Uterus (tissue), 2 donors: Measurements from ENCODE around the gene RPL29.

Source experiments
- POLR2A ChIP-seq, 2 donors: fragments of 450-650 bp; IDR thresholded peaks; one replicate each; pipeline ENCODE4 v1.6.1; 2016; ENCODE audit warnings: antibody characterized with exemption in 2 of 2, mild to moderate bottlenecking in 1 of 2, moderate library complexity in 1 of 2
- TF ChIP-seq, protein P1 (sequence below), 4 experiments: fragments of 200-600 bp in 2 of 4; fragments of 450-650 bp in 2 of 4; sonication (generic) in 2 of 4; IDR thresholded peaks; one replicate each; pipeline ENCODE4 v1.5.1; 2016 to 2019; ENCODE audit warnings: antibody characterized with exemption in 4 of 4, mild to moderate bottlenecking in 2 of 4, moderate library complexity in 1 of 4

DNA sequence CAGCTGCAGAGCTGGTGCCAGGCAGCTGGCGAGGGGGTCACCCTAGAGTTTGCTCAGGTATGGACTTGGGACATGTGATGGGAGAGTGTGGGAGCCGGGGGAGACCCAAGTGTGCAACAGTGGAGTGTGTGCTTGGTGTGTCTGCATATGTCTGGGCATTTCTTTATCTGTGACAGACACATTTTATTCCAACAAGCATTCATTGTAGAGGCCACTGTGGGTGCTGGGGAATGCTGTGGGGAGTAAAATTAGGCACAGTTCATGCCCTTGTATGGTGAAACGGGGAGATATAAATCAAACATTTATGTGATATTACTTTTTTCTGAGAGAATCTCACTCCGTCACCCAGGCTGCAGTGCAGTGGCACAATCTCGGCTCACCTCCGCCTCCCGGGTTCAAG is 8.1 kb downstream of the RPL29 start:
- TF ChIP-seq, protein P1, sequence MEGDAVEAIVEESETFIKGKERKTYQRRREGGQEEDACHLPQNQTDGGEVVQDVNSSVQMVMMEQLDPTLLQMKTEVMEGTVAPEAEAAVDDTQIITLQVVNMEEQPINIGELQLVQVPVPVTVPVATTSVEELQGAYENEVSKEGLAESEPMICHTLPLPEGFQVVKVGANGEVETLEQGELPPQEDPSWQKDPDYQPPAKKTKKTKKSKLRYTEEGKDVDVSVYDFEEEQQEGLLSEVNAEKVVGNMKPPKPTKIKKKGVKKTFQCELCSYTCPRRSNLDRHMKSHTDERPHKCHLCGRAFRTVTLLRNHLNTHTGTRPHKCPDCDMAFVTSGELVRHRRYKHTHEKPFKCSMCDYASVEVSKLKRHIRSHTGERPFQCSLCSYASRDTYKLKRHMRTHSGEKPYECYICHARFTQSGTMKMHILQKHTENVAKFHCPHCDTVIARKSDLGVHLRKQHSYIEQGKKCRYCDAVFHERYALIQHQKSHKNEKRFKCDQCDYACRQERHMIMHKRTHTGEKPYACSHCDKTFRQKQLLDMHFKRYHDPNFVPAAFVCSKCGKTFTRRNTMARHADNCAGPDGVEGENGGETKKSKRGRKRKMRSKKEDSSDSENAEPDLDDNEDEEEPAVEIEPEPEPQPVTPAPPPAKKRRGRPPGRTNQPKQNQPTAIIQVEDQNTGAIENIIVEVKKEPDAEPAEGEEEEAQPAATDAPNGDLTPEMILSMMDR (IDR thresholded peaks at IDR 0.05): no peak
- TF ChIP-seq POLR2A (IDR thresholded peaks at IDR 0.05): no peak
